ENCODE measurements around the gene FRMD5.
"Not testable (repeated sequence)": the region's sequence is repeated elsewhere in the genome, so short reads cannot be mapped to it uniquely, and the experiment has no call there.

The FRMD5 gene

GRCh38 chr15:44010089-44010488 lies 185.0 kb downstream of the FRMD5 start:
- DNase-seq: no peak

GRCh38 chr15:44009038-44009437 lies 186.0 kb downstream of the FRMD5 start:
- H3K4me2 ChIP-seq (ENCODE audit: insufficient read depth, low read length): no peak overlapping the region
- DNase-seq: no peak

More at GRCh38 chr15:44010089-44010488, 185.0 kb downstream of the FRMD5 start:
- Histone ChIP-seq H3K27me3 (ENCODE audit: insufficient read depth, low read length, poor library complexity) (peaks cover 5% of the 10 kb centered on the region), H2AFZ (ENCODE audit: low read depth, low read length) (no peak overlapping the region), H3K27ac (ENCODE audit: low read length) (no peak overlapping the region), H3K4me3 (ENCODE audit: low read depth in 1 of 2, low read length in 2 of 2) (no peak overlapping the region), H3K79me2 (ENCODE audit: insufficient read depth, low read length) (no peaks in the 10 kb centered on the region), H3K36me3 (ENCODE audit: insufficient read depth, low read length) (no peaks in the 10 kb centered on the region), H3K4me2 (ENCODE audit: insufficient read depth, low read length) (no peak overlapping the region), H4K20me1 (ENCODE audit: insufficient read depth, low read length) (no peaks in the 10 kb centered on the region), H3K9ac (ENCODE audit: low read depth, low read length) (no peak overlapping the region), H3K4me1 (ENCODE audit: insufficient read depth, low read length) (no peaks in the 10 kb centered on the region), H3K9me3 (ENCODE audit: insufficient read depth, low read length, severe bottlenecking) (no peaks in the 10 kb centered on the region)
- no peak for TF ChIP-seq CTCF (IDR thresholded peaks at IDR 0.05; ENCODE audit: borderline replicate concordance, extremely low read depth, low read length, poor library complexity, severe bottlenecking)
- no peak for TF ChIP-seq EZH2 (IDR thresholded peaks at IDR 0.05; ENCODE audit: borderline replicate concordance, low read depth, low read length, severe bottlenecking)
- no peak for ATAC-seq (ENCODE audit: insufficient read depth, low read depth)

GRCh38 chr15:44000248-44000647 lies 194.8 kb downstream of the FRMD5 start:
- not testable (repeated sequence) for H3K79me2 ChIP-seq (ENCODE audit: insufficient read depth, low read length); H2AFZ ChIP-seq (ENCODE audit: low read depth, low read length); H3K4me1 ChIP-seq (ENCODE audit: insufficient read depth, low read length); H4K20me1 ChIP-seq (ENCODE audit: insufficient read depth, low read length); H3K4me3 ChIP-seq (ENCODE audit: low read depth in 1 of 2, low read length in 2 of 2); H3K9ac ChIP-seq (ENCODE audit: low read depth, low read length); ATAC-seq (ENCODE audit: insufficient read depth, low read depth); DNase-seq; H3K36me3 ChIP-seq (ENCODE audit: insufficient read depth, low read length); H3K4me2 ChIP-seq (ENCODE audit: insufficient read depth, low read length); H3K27me3 ChIP-seq (ENCODE audit: insufficient read depth, low read length, poor library complexity); H3K27ac ChIP-seq (ENCODE audit: low read length); H3K9me3 ChIP-seq (ENCODE audit: insufficient read depth, low read length, severe bottlenecking)

More at GRCh38 chr15:44009038-44009437, 186.0 kb downstream of the FRMD5 start:
- H3K27me3 ChIP-seq (ENCODE audit: insufficient read depth, low read length, poor library complexity): peaks cover 5% of the 10 kb centered on the region
- H4K20me1 ChIP-seq (ENCODE audit: insufficient read depth, low read length): no peaks in the 10 kb centered on the region
- no peak for ATAC-seq (ENCODE audit: insufficient read depth, low read depth)
- no peak overlapping the region for H3K27ac ChIP-seq (ENCODE audit: low read length)
- no peak overlapping the region for H3K4me3 ChIP-seq (ENCODE audit: low read depth in 1 of 2, low read length in 2 of 2)
- H3K4me1 ChIP-seq (ENCODE audit: insufficient read depth, low read length): no peaks in the 10 kb centered on the region
- no peaks in the 10 kb centered on the region for H3K79me2 ChIP-seq (ENCODE audit: insufficient read depth, low read length)
- H3K36me3 ChIP-seq (ENCODE audit: insufficient read depth, low read length): no peaks in the 10 kb centered on the region
- H2AFZ ChIP-seq (ENCODE audit: low read depth, low read length): no peak overlapping the region
- no peak for TF ChIP-seq CTCF (IDR thresholded peaks at IDR 0.05; ENCODE audit: borderline replicate concordance, extremely low read depth, low read length, poor library complexity, severe bottlenecking)
- no peak for TF ChIP-seq EZH2 (IDR thresholded peaks at IDR 0.05; ENCODE audit: borderline replicate concordance, low read depth, low read length, severe bottlenecking)
- H3K9ac ChIP-seq (ENCODE audit: low read depth, low read length): no peak overlapping the region
- no peaks in the 10 kb centered on the region for H3K9me3 ChIP-seq (ENCODE audit: insufficient read depth, low read length, severe bottlenecking)

GRCh38 chr15:43998607-43999006 lies 196.5 kb downstream of the FRMD5 start:
- no peak overlapping the region for H3K4me3 ChIP-seq (ENCODE audit: low read depth in 1 of 2, low read length in 2 of 2)
- no peak overlapping the region for H3K27ac ChIP-seq (ENCODE audit: low read length)
- H3K9ac ChIP-seq (ENCODE audit: low read depth, low read length): no peak overlapping the region
- DNase-seq (no peak), ATAC-seq (ENCODE audit: insufficient read depth, low read depth) (no peak)
- H3K9me3 ChIP-seq (ENCODE audit: insufficient read depth, low read length, severe bottlenecking): no peaks in the 10 kb centered on the region
- TF ChIP-seq CTCF (IDR thresholded peaks at IDR 0.05; ENCODE audit: borderline replicate concordance, extremely low read depth, low read length, poor library complexity, severe bottlenecking) (no peak), EZH2 (IDR thresholded peaks at IDR 0.05; ENCODE audit: borderline replicate concordance, low read depth, low read length, severe bottlenecking) (no peak)
- H2AFZ ChIP-seq (ENCODE audit: low read depth, low read length): no peak overlapping the region
- H3K36me3 ChIP-seq (ENCODE audit: insufficient read depth, low read length): no peaks in the 10 kb centered on the region
- H3K4me2 ChIP-seq (ENCODE audit: insufficient read depth, low read length): no peak overlapping the region
- no peaks in the 10 kb centered on the region for H3K79me2 ChIP-seq (ENCODE audit: insufficient read depth, low read length)
- H3K4me1 ChIP-seq (ENCODE audit: insufficient read depth, low read length): no peaks in the 10 kb centered on the region
- H3K27me3 ChIP-seq (ENCODE audit: insufficient read depth, low read length, poor library complexity): no peaks in the 10 kb centered on the region
- H4K20me1 ChIP-seq (ENCODE audit: insufficient read depth, low read length): no peaks in the 10 kb centered on the region
